ENCODE results near the gene KIAA0825.

GRCh38 chr5:94632024-94632423, 13.6 kb upstream of the KIAA0825 start:
- TF ChIP-seq GATA3 (IDR thresholded peaks at IDR 0.05; ENCODE audit: low read depth, low read length) (no peak), GATA2 (IDR thresholded peaks at IDR 0.05; ENCODE audit: low read depth, low read length) (no peak)
